HCT116 (cell line): ENCODE results near the gene GRIN1. TPM values are rescaled to one million over a fixed set of nuclear protein-coding genes. Genes with fewer than 3 reads are reported as not detected.

Experiments
- ATAC-seq: fragments of 200-7000 bp; cut with Tn5 transposase; 2 replicates; pipeline ENCODE4 v1.9.1; 2020; ENCODE audit warnings: mild to moderate bottlenecking, moderate library complexity
- BruUV-seq: library from RNA; stranded (reverse); fragments of 400-500 nt; replicated peaks from 2 replicates; lab custom pipeline; 2021; lab: Mats Ljungman, UMichigan
- CTCF ChIA-PET: fragments of 300-600 bp; sonication (Branson Sonifier 250); formaldehyde crosslinking; loops from one replicate; lab custom pipeline; 2021; ENCODE audit warnings: antibody characterized with exemption; lab: Charles Lee
- POLR2A ChIA-PET: fragments of 300-600, 350-600 bp; sonication (Branson Sonifier 250); formaldehyde crosslinking; loops from one replicate; lab custom pipeline; 2021; ENCODE audit warnings: antibody characterized with exemption; lab: Charles Lee
- RAD21 ChIA-PET, 2 experiments: fragments of 300-600 bp; sonication (Branson Sonifier 250); formaldehyde crosslinking; loops; one replicate each; lab custom pipeline; 2023; ENCODE audit warnings: low total read pairs in 2 of 2; ENCODE audit not compliant: uncharacterized antibody in 2 of 2, unreplicated experiment in 2 of 2, low non-redundant PET in 1 of 2; lab: Charles Lee
- DNase-seq: peaks from one replicate; pipeline ENCODE4 v3.0.0-alpha.2; 2010; ENCODE audit warnings: low read depth, low spot score
- H2AFZ ChIP-seq: fragments of 200-600 bp; shearing (Covaris generic), sonication (generic); 2 replicates; pipeline ENCODE4 v1.6.1; 2017; ENCODE audit warnings: low read depth, mixed run types, mixed read lengths, antibody characterized with exemption, low read length; ENCODE audit not compliant: poor library complexity, severe bottlenecking
- H3K27ac ChIP-seq: 2 replicates; pipeline ENCODE4 v1.5.1; 2012; ENCODE audit warnings: low read depth, low read length
- H3K27me3 ChIP-seq: fragments of 200-600 bp; sonication (generic); 2 replicates; pipeline ENCODE4 v1.6.1; 2016; ENCODE audit warnings: mixed run types, low read length, mixed read lengths; ENCODE audit not compliant: insufficient read depth
- H3K36me3 ChIP-seq, 2 experiments: fragments of 200-500 bp in 1 of 2; fragments of 200-600 bp in 1 of 2; sonication (Bioruptor generic) in 1 of 2; sonication (generic) in 1 of 2; 2 replicates each; pipeline versions ENCODE4 v1.5.1 to v1.6.1; 2014 to 2016; ENCODE audit warnings: low read length in 2 of 2, inconsistent platforms in 1 of 2, mixed read lengths in 1 of 2, mixed run types in 1 of 2; ENCODE audit not compliant: insufficient read depth in 2 of 2, control insufficient read depth in 1 of 2
- H3K4me1 ChIP-seq, 2 experiments: fragments of 200-600 bp in 1 of 2; sonication (generic) in 1 of 2; 2 replicates each; pipeline versions ENCODE4 v1.5.1 to v1.6.1; 2012 to 2017; ENCODE audit warnings: low read length in 2 of 2, inconsistent platforms in 1 of 2, mild to moderate bottlenecking in 1 of 2, mixed read lengths in 1 of 2, mixed run types in 1 of 2, moderate library complexity in 1 of 2; ENCODE audit not compliant: insufficient read depth in 2 of 2, control insufficient read depth in 1 of 2
- H3K4me2 ChIP-seq: fragments of 200-600 bp; sonication (generic); 2 replicates; pipeline ENCODE4 v1.6.1; 2017; ENCODE audit warnings: mixed run types, low read length, mixed read lengths
- H3K4me3 ChIP-seq, 2 experiments: fragments of 200-600 bp in 1 of 2; sonication (generic) in 1 of 2; replicated peaks in 1 of 2; 2 replicates each; pipeline ENCODE4 v1.5.1; 2011 to 2016; ENCODE audit warnings: low read length in 2 of 2, control low read depth in 1 of 2, low read depth in 1 of 2, mild to moderate bottlenecking in 1 of 2, mixed read lengths in 1 of 2, mixed run types in 1 of 2
- H3K79me2 ChIP-seq: fragments of 200-600 bp; sonication (generic); 2 replicates; pipeline ENCODE4 v1.6.1; 2017; ENCODE audit warnings: mild to moderate bottlenecking, mixed run types, low read length, moderate library complexity, mixed read lengths; ENCODE audit not compliant: insufficient read depth
- H3K9ac ChIP-seq: fragments of 200-600 bp; sonication (generic); 2 replicates; pipeline ENCODE4 v1.6.1; 2016; ENCODE audit warnings: low read length, mixed read lengths
- H3K9me2 ChIP-seq: fragments of 200-600 bp; sonication (generic), shearing (Covaris generic); 2 replicates; pipeline ENCODE4 v1.6.1; 2017; ENCODE audit warnings: mixed run types, mild to moderate bottlenecking, moderate library complexity; ENCODE audit not compliant: insufficient read depth
- H3K9me3 ChIP-seq, 2 experiments: fragments of 200-500 bp in 1 of 2; fragments of 200-600 bp in 1 of 2; sonication (Bioruptor generic) in 1 of 2; sonication (generic) in 1 of 2; 2 replicates each; pipeline ENCODE4 v1.6.1; 2014 to 2017; ENCODE audit warnings: low read length in 2 of 2, mixed read lengths in 2 of 2, inconsistent platforms in 1 of 2, low read depth in 1 of 2, mild to moderate bottlenecking in 1 of 2, mixed run types in 1 of 2, moderate library complexity in 1 of 2; ENCODE audit not compliant: control insufficient read depth in 1 of 2, insufficient read depth in 1 of 2
- H4K20me1 ChIP-seq: fragments of 200-600 bp; sonication (generic), shearing (Covaris generic); 2 replicates; pipeline ENCODE4 v1.6.1; 2017; ENCODE audit warnings: mixed run types, mild to moderate bottlenecking, moderate library complexity; ENCODE audit not compliant: insufficient read depth
- CEBPB ChIP-seq: IDR thresholded peaks from 2 replicates; pipeline ENCODE4 v1.6.1; 2012; ENCODE audit warnings: low read depth
- CTCF ChIP-seq, 3 experiments: fragments of 200-600 bp in 1 of 3; sonication (generic) in 1 of 3; IDR thresholded peaks in 2 of 3; conservative IDR thresholded peaks in 1 of 3; 2 replicates each; pipeline ENCODE4 v1.5.1; 2012 to 2017; ENCODE audit warnings: low read depth in 2 of 3, low read length in 2 of 3, antibody characterized with exemption in 1 of 3, borderline replicate concordance in 1 of 3, control low read depth in 1 of 3, mild to moderate bottlenecking in 1 of 3, mixed read lengths in 1 of 3, mixed run types in 1 of 3, moderate library complexity in 1 of 3; ENCODE audit not compliant: insufficient read depth in 1 of 3
- EZH2phosphoT487 ChIP-seq: fragments of 200-600 bp; IDR thresholded peaks from 2 replicates; pipeline ENCODE4 v1.6.1; 2018; ENCODE audit warnings: antibody characterized with exemption, borderline replicate concordance
- FOSL1 ChIP-seq: IDR thresholded peaks from 2 replicates; pipeline ENCODE4 v1.6.1; 2012; ENCODE audit warnings: low read depth
- JUND ChIP-seq: IDR thresholded peaks from 2 replicates; pipeline ENCODE4 v1.6.1; 2012
- MAX ChIP-seq: IDR thresholded peaks from 2 replicates; pipeline ENCODE4 v1.6.1; 2012
- POLR2A ChIP-seq: IDR thresholded peaks from 2 replicates; pipeline ENCODE4 v1.7.0; 2011; ENCODE audit warnings: borderline replicate concordance; ENCODE audit not compliant: insufficient read depth, insufficient read length; ENCODE audit errors: extremely low read depth
- POLR2AphosphoS5 ChIP-seq: IDR thresholded peaks from 2 replicates; pipeline ENCODE4 v1.6.1; 2011; ENCODE audit warnings: mild to moderate bottlenecking, low read depth, low read length, moderate library complexity
- RAD21 ChIP-seq: IDR thresholded peaks from 2 replicates; pipeline ENCODE4 v1.6.1; 2012; ENCODE audit warnings: low read depth, mild to moderate bottlenecking
- SP1 ChIP-seq: IDR thresholded peaks from 2 replicates; pipeline ENCODE4 v1.6.1; 2012; ENCODE audit warnings: low read depth
- ZFX ChIP-seq: fragments of 450-650 bp; IDR thresholded peaks from 2 replicates; pipeline ENCODE4 v1.6.1; 2017
- intact Hi-C: fragments of 100-400 bp; cut with micrococcal nuclease; formaldehyde crosslinking; loops from 2 replicates; pipeline ENCODE4 v1.10.0; 2022
- total RNA-seq: library from RNA; stranded (reverse); gene quantifications from one replicate; pipeline ENCODE4 v1.2.1, GENCODE V29; 2021; ENCODE audit not compliant: unreplicated experiment

GRIN1 gene
- total RNA-seq, 1 experiment from 2014 or later = 23.1 TPM

GRCh38 chr9:137198051-137198901 lies 59.3 kb downstream of the GRIN1 start:
- ChIA-PET POLR2A (interaction anchor here (2.6 kb wide), 1 partner anchor 9 kb away, joined by 20 read pairs; the partner anchor contains the start of genes ANAPC2 and SSNA1), CTCF (interaction anchor here (0.5 kb wide), 1 partner anchor 23 kb away, joined by 6 read pairs; no protein-coding TSS in a partner anchor), RAD21 (no interaction called here)
- no peaks in the 10 kb centered on the region for H3K36me3 ChIP-seq
- no TSS peak for BruUV-seq
- no peaks in the 10 kb centered on the region for H4K20me1 ChIP-seq
- H2AFZ ChIP-seq = no peak overlapping the region
- H3K9me3 ChIP-seq = no peaks in the 10 kb centered on the region
- no peak for TF ChIP-seq ZFX
- TF ChIP-seq RAD21 = no peak
- TF ChIP-seq MAX = no peak
- TF ChIP-seq EZH2phosphoT487 = no peak
- no peak for TF ChIP-seq SP1
- no peak for TF ChIP-seq CTCF (IDR thresholded peaks at IDR 0.05 in 2 of 3, conservative IDR thresholded peaks at IDR 0.05 in 1 of 3; ENCODE audit: borderline replicate concordance in 1 of 3, insufficient read depth in 1 of 3, low read depth in 2 of 3, low read length in 2 of 3)
- TF ChIP-seq POLR2AphosphoS5 = no peak
- TF ChIP-seq JUND = no peak
- no peak for TF ChIP-seq FOSL1
- TF ChIP-seq POLR2A = no peak
- no peak for TF ChIP-seq CEBPB
- DNase-seq (no peak), ATAC-seq (no peak)
- H3K79me2 ChIP-seq = peaks cover 30% of the 10 kb centered on the region; the same call in 1 of the 2 replicates
- H3K9me2 ChIP-seq = no peaks in the 10 kb centered on the region
- H3K4me3 ChIP-seq = no peak overlapping the region
- H3K4me2 ChIP-seq = peak overlapping the region; percentile 63
- H3K27ac ChIP-seq = 0 out of 2 replicates have a peak overlapping the region, but pooled peaks have one; percentile 22
- no peaks in the 10 kb centered on the region for H3K27me3 ChIP-seq
- H3K4me1 ChIP-seq = peaks cover 34 to 53% of the 10 kb centered on the region in 2 experiments
- no peak overlapping the region for H3K9ac ChIP-seq
- intact Hi-C loops = no loop called here
